SK-N-SH (cell line): ENCODE results near the gene LOC128125822.
"Not testable (repeated sequence)": the region's sequence is repeated elsewhere in the genome, so short reads cannot be mapped to it uniquely, and the experiment has no call there.

ENCODE experiments used
- CTCF ChIA-PET: fragments of 300-600, 350-600 bp; formaldehyde crosslinking; extraction: SDS; loops from one replicate; lab custom pipeline; 2021; lab: Yijun Ruan, JAX
- POLR2A ChIA-PET: fragments of 350-600 bp; sonication (Branson Sonifier 250); formaldehyde crosslinking; extraction: SDS; loops from one replicate; lab custom pipeline; 2020; ENCODE audit warnings: antibody characterized with exemption, inconsistent platforms; lab: Yijun Ruan, JAX
- DNase-seq: peaks from one replicate; pipeline ENCODE4 v3.0.0; 2012
- H2AFZ ChIP-seq: fragments of 200-600 bp; sonication (generic); 2 replicates; pipeline ENCODE4 v1.8.1; 2016; ENCODE audit warnings: antibody characterized with exemption, mild to moderate bottlenecking, low read depth
- H3F3A ChIP-seq: fragments of 200-600 bp; sonication (generic); replicated peaks from 2 replicates; pipeline ENCODE3; 2016; ENCODE audit warnings: antibody characterized with exemption, mild to moderate bottlenecking; ENCODE audit not compliant: insufficient read depth
- H3K27ac ChIP-seq, 2 experiments: fragments of 200-500 bp in 1 of 2; fragments of 200-600 bp in 1 of 2; sonication (Bioruptor generic) in 1 of 2; sonication (generic), shearing (Covaris generic) in 1 of 2; 2 replicates each; pipeline versions ENCODE4 v1.5.1 to v1.6.1; 2014 to 2016; ENCODE audit warnings: low read depth in 2 of 2, inconsistent platforms in 1 of 2, low read length in 1 of 2, mild to moderate bottlenecking in 1 of 2, mixed read lengths in 1 of 2
- H3K27me3 ChIP-seq: fragments of 200-600 bp; sonication (generic), shearing (Covaris generic); 2 replicates; pipeline ENCODE4 v1.6.1; 2016; ENCODE audit warnings: mixed run types; ENCODE audit not compliant: insufficient read depth
- H3K36me3 ChIP-seq, 2 experiments: fragments of 200-500 bp in 1 of 2; fragments of 200-600 bp in 1 of 2; sonication (Bioruptor generic) in 1 of 2; sonication (generic) in 1 of 2; replicated peaks in 1 of 2; 2 replicates each; pipeline versions ENCODE3 to v1.5.1; 2014 to 2016; ENCODE audit warnings: low read length in 1 of 2, mild to moderate bottlenecking in 1 of 2; ENCODE audit not compliant: insufficient read depth in 2 of 2, control insufficient read depth in 1 of 2
- H3K4me1 ChIP-seq, 2 experiments: fragments of 200-500 bp in 1 of 2; fragments of 200-600 bp in 1 of 2; sonication (Bioruptor generic) in 1 of 2; sonication (generic), shearing (Covaris generic) in 1 of 2; 2 replicates each; pipeline versions ENCODE4 v1.5.1 to v1.6.1; 2014 to 2016; ENCODE audit warnings: low read depth in 1 of 2, low read length in 1 of 2, mixed run types in 1 of 2; ENCODE audit not compliant: insufficient read depth in 2 of 2, control insufficient read depth in 1 of 2
- H3K4me2 ChIP-seq: fragments of 200-600 bp; sonication (generic), shearing (Covaris generic); 2 replicates; pipeline ENCODE4 v1.6.1; 2017; ENCODE audit warnings: mixed run types
- H3K4me3 ChIP-seq, 2 experiments: fragments of 200-500 bp in 1 of 2; fragments of 200-600 bp in 1 of 2; sonication (Bioruptor generic) in 1 of 2; sonication (generic), shearing (Covaris generic) in 1 of 2; 2 replicates each; pipeline versions ENCODE4 v1.5.1 to v1.8.1; 2014 to 2016; ENCODE audit warnings: low read depth in 2 of 2, inconsistent platforms in 1 of 2, low read length in 1 of 2, mild to moderate bottlenecking in 1 of 2, mixed read lengths in 1 of 2, moderate library complexity in 1 of 2
- H3K79me2 ChIP-seq: fragments of 200-600 bp; sonication (generic); 2 replicates; pipeline ENCODE4 v1.8.1; 2017; ENCODE audit warnings: mild to moderate bottlenecking; ENCODE audit not compliant: insufficient read depth
- H3K9ac ChIP-seq: fragments of 200-600 bp; sonication (generic); 2 replicates; pipeline ENCODE4 v1.6.1; 2017; ENCODE audit warnings: mixed run types
- H3K9me2 ChIP-seq: fragments of 200-600 bp; sonication (generic); 2 replicates; pipeline ENCODE4 v1.6.1; 2017; ENCODE audit warnings: mixed run types
- H3K9me3 ChIP-seq: fragments of 200-600 bp; sonication (generic); 2 replicates; pipeline ENCODE4 v1.6.1; 2017; ENCODE audit warnings: mixed run types, mild to moderate bottlenecking, moderate library complexity
- H4K20me1 ChIP-seq: fragments of 200-600 bp; sonication (generic); 2 replicates; pipeline ENCODE4 v1.6.1; 2017; ENCODE audit warnings: mild to moderate bottlenecking, mixed run types; ENCODE audit not compliant: insufficient read depth
- CTCF ChIP-seq: fragments of 200-600 bp; sonication (generic); IDR thresholded peaks from 2 replicates; pipeline ENCODE4 v1.6.1; 2017; ENCODE audit warnings: antibody characterized with exemption, mild to moderate bottlenecking, moderate library complexity
- EP300 ChIP-seq, 2 experiments: IDR thresholded peaks; 2 replicates each; pipeline versions ENCODE4 v1.4.0 to v1.6.1; 2012; ENCODE audit warnings: borderline replicate concordance in 1 of 2, low read depth in 1 of 2, low read length in 1 of 2
- FOSL2 ChIP-seq: IDR thresholded peaks from 2 replicates; pipeline ENCODE4 v1.4.0; 2012; ENCODE audit warnings: low read depth, mild to moderate bottlenecking, moderate library complexity, borderline replicate concordance
- JUND ChIP-seq: IDR thresholded peaks from 2 replicates; pipeline ENCODE4 v1.4.0; 2012
- MAX ChIP-seq: IDR thresholded peaks from 2 replicates; pipeline ENCODE4 v1.4.0; 2012; ENCODE audit warnings: low read depth
- MXI1 ChIP-seq: IDR thresholded peaks from 2 replicates; pipeline ENCODE4 v1.6.1; 2012; ENCODE audit warnings: mild to moderate bottlenecking, low read depth, low read length, improper control_type of control experiment
- NFIC ChIP-seq: IDR thresholded peaks from 2 replicates; pipeline ENCODE4 v1.4.0; 2012; ENCODE audit warnings: borderline replicate concordance
- PBX3 ChIP-seq: IDR thresholded peaks from 2 replicates; pipeline ENCODE4; 2012
- POLR2AphosphoS5 ChIP-seq: IDR thresholded peaks from 2 replicates; pipeline ENCODE4 v1.6.1; 2012; ENCODE audit warnings: low read depth, low read length
- RFX5 ChIP-seq: IDR thresholded peaks from 2 replicates; pipeline ENCODE4 v1.6.1; 2012; ENCODE audit warnings: mild to moderate bottlenecking, improper control_type of control experiment, low read length
- RXRA ChIP-seq: IDR thresholded peaks from 2 replicates; pipeline ENCODE4 v1.4.0; 2012; ENCODE audit warnings: low read depth, mild to moderate bottlenecking, borderline replicate concordance
- SMC3 ChIP-seq: IDR thresholded peaks from 2 replicates; pipeline ENCODE4 v1.6.1; 2012; ENCODE audit warnings: low read depth, low read length, improper control_type of control experiment
- TAF1 ChIP-seq: IDR thresholded peaks from 2 replicates; pipeline ENCODE4 v1.6.1; 2012; ENCODE audit warnings: low read depth, mild to moderate bottlenecking, low read length, moderate library complexity, borderline replicate concordance
- TEAD4 ChIP-seq: IDR thresholded peaks from 2 replicates; pipeline ENCODE4 v1.4.0; 2012; ENCODE audit warnings: mild to moderate bottlenecking, borderline replicate concordance; ENCODE audit not compliant: insufficient read depth
- USF1 ChIP-seq: IDR thresholded peaks from 2 replicates; pipeline ENCODE4 v1.4.0; 2012; ENCODE audit warnings: low read depth, borderline replicate concordance
- WGBS: methylation state at CpG from one replicate; pipeline ENCODE4 v1.1.6; 2017; ENCODE audit warnings: low lambda C conversion rate; 5-methylcytosine and 5-hydroxymethylcytosine counted together

LOC128125822 gene

GRCh38 chr6:63572044-63572746, at the start of gene LOC128125822, which contains the start of gene PTP4A1:
LOC128125822 (plus strand) TSS chr6:63572480.
PTP4A1 (plus strand) TSS chr6:63572480; CDS start chr6:63576881, 4,401 bp downstream.
- H3F3A ChIP-seq, result peaks cover 5% of the 10 kb centered on the region

GRCh38 chr6:63522911-63523287, 49.4 kb upstream of the LOC128125822 start:
- POLR2A ChIA-PET, DNase-seq, H3K27me3 ChIP-seq: not testable (repeated sequence)

More at GRCh38 chr6:63572044-63572746, at the start of gene LOC128125822, which contains the start of gene PTP4A1:
- Histone ChIP-seq H3K9ac (peak within 1 kb of the TSS; percentile 97), H3K36me3 (peaks cover 10 to 13% of the 10 kb centered on the region in 2 experiments), H3K4me2 (peak within 1 kb of the TSS; percentile 80), H3K4me3 (peak within 1 kb of the TSS; percentile 72 to 95), H3K27ac (peak within 1 kb of the TSS; percentile 89 to 98), H3K4me1 (peaks cover 0 to 5% of the 10 kb centered on the region in 2 experiments; a peak in 3 of 4 replicates), H3K27me3 (no peaks in the 10 kb centered on the region), H3K9me2 (no peaks in the 10 kb centered on the region), H3K9me3 (no peaks in the 10 kb centered on the region), H4K20me1 (peaks cover 27% of the 10 kb centered on the region), H3K79me2 (peaks cover 49% of the 10 kb centered on the region), H2AFZ (peak within 1 kb of the TSS; percentile 90)
- DNase-seq, result peak; percentile 94
- ChIA-PET CTCF (no interaction called here), POLR2A (no interaction called here)
- TF ChIP-seq RFX5, result peak; percentile 89
- no peak for TF ChIP-seq JUND
- TF ChIP-seq MAX, result peak; percentile 71
- TF ChIP-seq FOSL2, result no peak
- TF ChIP-seq USF1, result 0 out of 2 replicates have a peak, but pooled peaks have one; percentile 8
- peak; percentile 84 for TF ChIP-seq POLR2AphosphoS5
- TF ChIP-seq RXRA, result no peak
- TF ChIP-seq NFIC, result 0 out of 2 replicates have a peak, but pooled peaks have one; percentile 4
- TF ChIP-seq CTCF, result no peak
- peak; percentile 62 for TF ChIP-seq PBX3
- TF ChIP-seq EP300 (IDR thresholded peaks at IDR 0.05; ENCODE audit: borderline replicate concordance in 1 of 2, low read depth in 1 of 2, low read length in 1 of 2), result peak in 1 of 2 experiments; percentile 31; a peak in 2 of 4 replicates
- TF ChIP-seq TAF1, result peak; percentile 89
- no peak for TF ChIP-seq TEAD4
- 0 out of 2 replicates have a peak, but pooled peaks have one; percentile 2 for TF ChIP-seq SMC3
- TF ChIP-seq MXI1, result peak; percentile 73; the same call in 1 of the 2 replicates
- under 1% methylated on average over 34 of the region's 73 CpGs for WGBS

More at GRCh38 chr6:63522911-63523287, 49.4 kb upstream of the LOC128125822 start:
- H3K79me2 ChIP-seq, H2AFZ ChIP-seq, H3K9me3 ChIP-seq, H3K4me3 ChIP-seq, H3K4me1 ChIP-seq, H3K9ac ChIP-seq, H4K20me1 ChIP-seq, CTCF ChIA-PET, H3K9me2 ChIP-seq, H3F3A ChIP-seq, H3K36me3 ChIP-seq, H3K4me2 ChIP-seq, H3K27ac ChIP-seq: not testable (repeated sequence)
- WGBS, result 67% methylated on average over 7 of the region's 7 CpGs
